Choroid plexus epithelial cell (primary cell): ENCODE results near the gene ARAP1.

ENCODE experiments used
- DNase-seq: peaks from one replicate; pipeline ENCODE4 v3.0.0-alpha.2; 2010; ENCODE audit warnings: low read depth
- H3K4me3 ChIP-seq: 2 replicates; pipeline ENCODE4 v1.5.1; 2011; ENCODE audit warnings: low read depth, mild to moderate bottlenecking, control low read depth, low read length, moderate library complexity
- TF ChIP-seq, protein P1 (sequence below): conservative IDR thresholded peaks from 2 replicates; pipeline ENCODE4 v1.5.1; 2011; ENCODE audit warnings: low read depth, mild to moderate bottlenecking, control low read depth, inconsistent platforms, low read length, moderate library complexity

The ARAP1 gene

DNA sequence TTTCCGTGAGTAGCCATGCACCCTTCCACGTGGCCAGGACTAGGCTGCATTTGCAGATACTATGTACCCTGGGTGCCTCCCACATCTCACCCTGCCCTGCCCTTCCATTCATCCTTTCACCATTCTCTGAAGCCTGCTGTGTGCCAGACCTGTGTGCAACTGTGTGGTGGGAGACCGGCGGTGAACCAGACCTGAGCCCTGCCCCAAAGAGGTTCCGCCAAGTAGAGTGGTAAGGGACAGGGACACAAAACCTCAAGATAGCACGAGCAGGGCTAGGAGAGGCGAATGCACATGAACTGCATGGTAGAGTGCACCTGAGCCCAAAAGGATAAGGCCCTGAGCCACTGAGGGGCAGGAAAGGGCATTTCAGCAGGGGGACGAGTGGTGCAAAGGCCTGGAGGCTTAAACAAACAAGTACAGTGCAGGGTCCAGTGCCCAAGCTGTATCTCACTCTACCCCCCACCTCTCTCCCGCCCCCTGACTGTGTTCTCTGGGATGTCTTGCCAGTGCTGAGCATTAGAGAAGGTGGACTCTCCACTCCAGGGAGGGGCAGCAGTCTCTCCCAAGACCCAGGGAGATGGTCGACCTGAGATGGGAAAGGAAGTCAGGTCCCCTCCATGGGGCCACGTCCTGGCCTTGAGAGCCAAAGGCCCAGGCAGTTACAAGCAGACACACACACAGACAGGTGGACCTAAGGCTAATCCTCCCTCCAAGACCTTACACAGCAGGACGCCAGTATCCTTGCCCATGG lies 14.1 kb upstream of the ARAP1 start:
- H3K4me3 ChIP-seq = no peak overlapping the region
- DNase-seq = no peak
- TF ChIP-seq, protein P1, sequence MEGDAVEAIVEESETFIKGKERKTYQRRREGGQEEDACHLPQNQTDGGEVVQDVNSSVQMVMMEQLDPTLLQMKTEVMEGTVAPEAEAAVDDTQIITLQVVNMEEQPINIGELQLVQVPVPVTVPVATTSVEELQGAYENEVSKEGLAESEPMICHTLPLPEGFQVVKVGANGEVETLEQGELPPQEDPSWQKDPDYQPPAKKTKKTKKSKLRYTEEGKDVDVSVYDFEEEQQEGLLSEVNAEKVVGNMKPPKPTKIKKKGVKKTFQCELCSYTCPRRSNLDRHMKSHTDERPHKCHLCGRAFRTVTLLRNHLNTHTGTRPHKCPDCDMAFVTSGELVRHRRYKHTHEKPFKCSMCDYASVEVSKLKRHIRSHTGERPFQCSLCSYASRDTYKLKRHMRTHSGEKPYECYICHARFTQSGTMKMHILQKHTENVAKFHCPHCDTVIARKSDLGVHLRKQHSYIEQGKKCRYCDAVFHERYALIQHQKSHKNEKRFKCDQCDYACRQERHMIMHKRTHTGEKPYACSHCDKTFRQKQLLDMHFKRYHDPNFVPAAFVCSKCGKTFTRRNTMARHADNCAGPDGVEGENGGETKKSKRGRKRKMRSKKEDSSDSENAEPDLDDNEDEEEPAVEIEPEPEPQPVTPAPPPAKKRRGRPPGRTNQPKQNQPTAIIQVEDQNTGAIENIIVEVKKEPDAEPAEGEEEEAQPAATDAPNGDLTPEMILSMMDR = no peak

DNA sequence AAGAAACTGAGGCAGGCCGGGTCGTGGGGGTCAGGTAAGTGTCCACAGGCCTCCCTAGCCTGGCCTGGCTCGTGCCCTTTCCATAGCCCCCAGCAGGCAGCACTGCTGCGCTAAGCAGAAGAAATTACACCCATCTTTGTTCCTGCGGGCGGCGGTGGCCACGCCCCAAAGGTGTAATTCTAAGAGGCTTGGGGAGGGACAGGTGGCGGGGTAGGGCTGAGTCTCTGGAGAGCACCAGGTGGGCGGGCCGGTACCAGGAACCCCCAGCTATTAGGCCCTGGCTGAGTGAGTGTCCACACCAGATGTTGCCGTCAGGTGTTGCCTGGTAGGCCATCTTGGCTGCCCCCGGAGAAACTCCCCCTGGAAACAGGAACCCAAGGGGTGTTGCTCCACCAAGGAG lies 12.3 kb upstream of the ARAP1 start:
- DNase-seq = no peak
- no peak overlapping the region for H3K4me3 ChIP-seq
- TF ChIP-seq, protein P1 = no peak

DNA sequence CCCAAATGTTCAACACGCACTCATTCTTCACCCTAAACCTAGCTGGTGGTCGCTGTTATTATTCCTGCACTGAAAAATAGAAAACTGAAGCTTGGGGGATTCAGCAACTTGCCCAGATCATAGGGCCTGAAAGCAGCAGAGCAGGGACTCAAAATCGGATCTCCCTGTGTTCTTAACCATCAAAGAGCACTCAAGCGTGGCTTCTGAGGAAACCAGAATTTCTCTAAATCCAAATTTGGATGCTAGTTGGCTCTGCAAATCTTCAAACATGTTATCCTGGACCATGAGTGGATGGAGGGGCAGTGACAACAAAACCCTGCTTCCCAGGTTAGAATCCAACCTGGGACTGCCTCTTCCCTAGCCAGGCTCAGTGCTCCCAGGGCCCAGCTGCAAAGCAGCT lies 11.6 kb upstream of the ARAP1 start:
- H3K4me3 ChIP-seq = no peak overlapping the region
- TF ChIP-seq, protein P1 = no peak
- no peak for DNase-seq

DNA sequence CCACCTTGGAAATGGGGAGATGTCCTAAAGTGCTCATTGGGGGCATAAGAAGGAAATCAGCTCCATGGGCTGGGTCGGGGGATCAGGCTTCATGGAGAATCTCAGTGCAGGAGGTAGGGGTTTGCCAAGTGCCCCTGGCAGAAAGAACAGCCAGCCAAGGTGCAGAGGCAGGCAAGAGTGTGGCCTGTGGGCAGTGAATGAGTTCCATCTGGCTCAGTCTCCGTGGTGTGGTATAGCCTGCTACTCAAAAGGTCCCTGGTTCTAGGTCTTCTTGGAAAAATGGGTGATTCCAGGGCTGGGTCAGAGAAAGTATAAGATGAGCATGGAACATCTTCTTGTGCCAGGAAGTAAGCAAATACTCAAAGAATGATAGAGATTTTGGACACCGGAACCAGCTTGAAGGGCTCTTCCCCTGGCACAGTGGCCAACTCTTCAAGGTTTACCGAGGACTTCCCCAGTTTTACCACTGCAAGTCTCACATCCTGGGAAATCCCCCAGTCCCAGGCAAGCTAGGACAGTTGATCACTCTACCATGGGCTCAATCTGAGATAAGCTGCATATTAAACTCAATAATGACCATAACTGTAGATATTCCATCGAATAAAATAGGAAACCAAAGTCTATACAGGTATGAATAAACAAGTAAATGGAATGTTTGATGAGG lies 10.6 kb upstream of the ARAP1 start:
- TF ChIP-seq, protein P1 = no peak
- DNase-seq = no peak

DNA sequence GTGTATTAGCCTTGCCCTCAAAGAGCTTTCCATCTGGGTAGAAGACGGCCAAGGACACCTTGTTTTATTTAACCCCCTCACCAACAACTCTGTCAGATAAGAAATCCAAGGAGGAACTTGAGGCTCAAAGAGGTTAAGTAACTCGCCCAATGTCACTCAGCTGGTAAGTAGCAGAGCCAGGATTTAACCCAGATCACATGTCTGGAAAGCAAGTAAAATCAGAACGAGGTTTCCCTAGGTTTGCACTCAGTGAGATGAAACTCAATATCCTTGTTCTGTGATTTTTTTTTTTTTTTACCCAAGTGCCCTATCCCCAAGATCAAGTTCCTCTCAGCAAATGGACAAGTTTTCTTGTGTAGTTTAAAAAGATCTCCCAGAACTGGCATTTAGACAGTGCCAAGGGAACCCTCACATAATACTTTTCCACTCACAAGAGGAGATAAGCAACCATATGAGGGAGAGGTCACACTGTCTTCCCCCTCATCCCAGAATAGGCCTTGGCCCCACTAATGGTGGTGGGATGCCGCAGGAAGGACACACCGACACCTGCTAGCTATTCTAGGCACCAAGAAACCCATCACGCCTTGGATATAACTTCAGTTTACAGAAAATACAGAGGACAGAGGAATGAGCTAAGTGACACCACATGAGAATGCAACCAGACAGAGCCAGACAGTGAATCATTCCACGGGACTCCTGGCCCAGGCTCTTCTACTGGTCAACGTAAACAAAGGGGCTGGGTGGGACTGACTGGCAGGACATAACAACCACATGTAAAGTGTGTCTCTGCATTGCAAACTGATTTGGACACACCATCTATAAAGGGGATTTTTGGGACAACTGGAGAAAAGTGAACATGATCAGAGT lies 8.6 kb upstream of the ARAP1 start:
- peak; percentile 92 for DNase-seq
- no peak overlapping the region for H3K4me3 ChIP-seq
- TF ChIP-seq, protein P1 = no peak

More for the DNA sequence above, 10.6 kb upstream of the ARAP1 start:
- H3K4me3 ChIP-seq = no peak overlapping the region

DNA sequence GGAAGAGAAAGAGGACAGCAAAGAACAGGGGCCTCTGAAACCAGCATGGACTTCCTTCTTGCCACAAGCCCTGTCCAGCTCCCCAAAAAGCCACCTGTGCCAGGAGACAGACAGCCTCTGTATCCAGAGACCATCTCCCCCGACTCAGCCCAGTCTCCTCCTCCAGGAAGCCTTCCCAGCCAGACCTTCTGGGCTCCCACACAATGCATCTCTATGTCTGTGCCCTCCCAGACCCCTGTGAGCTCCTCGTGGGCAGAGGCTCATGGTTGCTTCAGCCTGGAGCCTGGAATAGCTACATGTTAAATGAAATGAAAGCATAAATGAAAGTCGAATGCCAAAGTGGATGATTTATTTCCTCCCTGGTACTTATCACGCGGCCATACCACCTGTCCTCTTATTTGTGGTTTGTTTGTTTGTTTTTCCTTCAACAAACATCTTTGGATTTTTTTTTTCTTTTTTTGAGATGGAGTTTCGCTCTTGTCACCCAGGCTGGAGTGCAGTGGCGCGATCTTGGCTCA lies 7.3 kb upstream of the ARAP1 start:
- DNase-seq = no peak
- TF ChIP-seq, protein P1 = no peak
- H3K4me3 ChIP-seq = no peak overlapping the region
